Left hindlimb (tissue), 1 donor: ENCODE measurements around the gene KIRREL3.

Experiments
- DNase-seq: peaks from one replicate; pipeline ENCODE4 v3.0.0-alpha.2; 2018

Gene KIRREL3

GRCh38 chr11:126624506-126624905 lies 376.1 kb downstream of the KIRREL3 start:
- DNase-seq = no peak

GRCh38 chr11:126619516-126619915 lies 381.1 kb downstream of the KIRREL3 start:
- no peak for DNase-seq

- no peak for DNase-seq
Measured at GRCh38 chr11:126615845-126616244, 384.7 kb downstream of the KIRREL3 start.

GRCh38 chr11:126613272-126613671 lies 387.3 kb downstream of the KIRREL3 start:
- no peak for DNase-seq

GRCh38 chr11:126612671-126613070 lies 387.9 kb downstream of the KIRREL3 start:
- no peak for DNase-seq

GRCh38 chr11:126611438-126611837 lies 389.1 kb downstream of the KIRREL3 start:
- DNase-seq = no peak

- no peak for DNase-seq
Measured at GRCh38 chr11:126608658-126609057, 391.9 kb downstream of the KIRREL3 start.

GRCh38 chr11:126607776-126608541 lies 392.6 kb downstream of the KIRREL3 start:
- DNase-seq = peak; percentile 24

GRCh38 chr11:126607374-126607773 lies 393.2 kb downstream of the KIRREL3 start:
- peak; percentile 69 for DNase-seq

GRCh38 chr11:126606484-126606883 lies 394.1 kb downstream of the KIRREL3 start:
- peak; percentile 12 for DNase-seq

- no peak for DNase-seq
Measured at GRCh38 chr11:126604461-126604860, 396.1 kb downstream of the KIRREL3 start.

- DNase-seq = no peak
Measured at GRCh38 chr11:126603486-126603885, 397.1 kb downstream of the KIRREL3 start.

- DNase-seq = no peak
Measured at GRCh38 chr11:126602993-126603392, 397.6 kb downstream of the KIRREL3 start.

- no peak for DNase-seq
Measured at GRCh38 chr11:126602349-126602940, 398.1 kb downstream of the KIRREL3 start.

- no peak for DNase-seq
Measured at GRCh38 chr11:126601550-126602215, 398.9 kb downstream of the KIRREL3 start.

GRCh38 chr11:126601136-126601535 lies 399.4 kb downstream of the KIRREL3 start:
- DNase-seq = no peak

GRCh38 chr11:126599217-126599897 lies 401.2 kb downstream of the KIRREL3 start:
- no peak for DNase-seq

GRCh38 chr11:126598344-126599216 lies 402.0 kb downstream of the KIRREL3 start:
- no peak for DNase-seq

- DNase-seq = no peak
Measured at GRCh38 chr11:126597041-126597440, 403.5 kb downstream of the KIRREL3 start.

- no peak for DNase-seq
Measured at GRCh38 chr11:126596474-126596873, 404.1 kb downstream of the KIRREL3 start.

GRCh38 chr11:126595560-126595959 lies 405.0 kb downstream of the KIRREL3 start:
- DNase-seq = no peak

- no peak for DNase-seq
Measured at GRCh38 chr11:126594921-126595367, 405.6 kb downstream of the KIRREL3 start.
